SK-N-SH treated with all-trans-retinoic acid at 6 μM for 48 hours (cell line): ENCODE data around the gene RLN3.

ENCODE experiments used
- ATAC-seq: fragments of 200-7000 bp; cut with Tn5 transposase; 3 replicates; pipeline ENCODE4 v1.9.1; 2020; ENCODE audit warnings: mild to moderate bottlenecking, moderate library complexity
- ARNTL ChIP-seq: fragments of 450-650 bp; formaldehyde crosslinking; IDR thresholded peaks from 2 replicates; pipeline ENCODE4 v1.5.0; 2020; ENCODE audit warnings: low read depth, mild to moderate bottlenecking, moderate library complexity, borderline replicate concordance
- BACH2 ChIP-seq: fragments of 250-450 bp; sonication (Bioruptor Pico); IDR thresholded peaks from 2 replicates; pipeline ENCODE4 v1.9.0; 2021; ENCODE audit warnings: mild to moderate bottlenecking, borderline replicate concordance
- CSDC2 ChIP-seq: fragments of 250-450 bp; sonication (Bioruptor Pico); IDR thresholded peaks from 2 replicates; pipeline ENCODE4 v1.5.0; 2020; ENCODE audit warnings: mild to moderate bottlenecking, moderate library complexity
- CSRNP3 ChIP-seq: fragments of 250-450 bp; sonication (Bioruptor Pico); IDR thresholded peaks from 2 replicates; pipeline ENCODE4 v1.5.1; 2021; ENCODE audit warnings: mild to moderate bottlenecking, moderate library complexity
- ESRRG ChIP-seq: fragments of 250-450 bp; sonication (Bioruptor Pico); IDR thresholded peaks from 2 replicates; pipeline ENCODE4 v1.6.1; 2021; ENCODE audit warnings: mild to moderate bottlenecking
- GLIS3 ChIP-seq: fragments of 250-450 bp; sonication (Bioruptor Pico); IDR thresholded peaks from 2 replicates; pipeline ENCODE4 v1.5.0; 2020; ENCODE audit warnings: mild to moderate bottlenecking, moderate library complexity
- OSR1 ChIP-seq: fragments of 250-450 bp; sonication (Bioruptor Pico); IDR thresholded peaks from 2 replicates; pipeline ENCODE4 v1.8.0; 2022; ENCODE audit warnings: moderate library complexity, mild to moderate bottlenecking, inconsistent platforms
- PPARA ChIP-seq: fragments of 250-450 bp; sonication (Bioruptor Pico); IDR thresholded peaks from 2 replicates; pipeline ENCODE4 v1.5.0; 2020; ENCODE audit warnings: mild to moderate bottlenecking, borderline replicate concordance
- RARB ChIP-seq: fragments of 250-450 bp; sonication (Bioruptor Pico); IDR thresholded peaks from 2 replicates; pipeline ENCODE4 v1.8.0; 2021; ENCODE audit warnings: mild to moderate bottlenecking, moderate library complexity
- SNAI2 ChIP-seq: fragments of 250-450 bp; sonication (Bioruptor Pico); IDR thresholded peaks from 2 replicates; pipeline ENCODE4 v1.5.0; 2020; ENCODE audit warnings: mild to moderate bottlenecking, moderate library complexity
- TCF4 ChIP-seq: fragments of 250-450 bp; sonication (Bioruptor Pico); IDR thresholded peaks from 2 replicates; pipeline ENCODE4 v1.8.0; 2021; ENCODE audit warnings: mild to moderate bottlenecking, moderate library complexity, borderline replicate concordance
- TOX ChIP-seq: fragments of 250-450 bp; sonication (Bioruptor Pico); IDR thresholded peaks from 2 replicates; pipeline ENCODE4 v1.8.0; 2021; ENCODE audit warnings: mild to moderate bottlenecking, moderate library complexity, borderline replicate concordance
- ZC3H10 ChIP-seq: fragments of 250-450 bp; sonication (Bioruptor Pico); IDR thresholded peaks from 2 replicates; pipeline ENCODE4 v1.5.1; 2021; ENCODE audit warnings: mild to moderate bottlenecking, moderate library complexity
- ZFP3 ChIP-seq: fragments of 250-450 bp; sonication (Bioruptor Pico); IDR thresholded peaks from 2 replicates; pipeline ENCODE4 v1.5.0; 2020; ENCODE audit warnings: mild to moderate bottlenecking, moderate library complexity
- ZNF565 ChIP-seq: fragments of 450-650 bp; formaldehyde crosslinking; conservative IDR thresholded peaks from 2 replicates; pipeline ENCODE4 v1.5.0; 2020; ENCODE audit warnings: low read depth, mild to moderate bottlenecking, moderate library complexity
- ZNF70 ChIP-seq: fragments of 450-650 bp; formaldehyde crosslinking; IDR thresholded peaks from 2 replicates; pipeline ENCODE4 v1.5.0; 2020; ENCODE audit warnings: mild to moderate bottlenecking, moderate library complexity
- ZNF8 ChIP-seq: fragments of 450-650 bp; formaldehyde crosslinking; IDR thresholded peaks from 2 replicates; pipeline ENCODE4 v1.5.0; 2020; ENCODE audit warnings: mild to moderate bottlenecking, moderate library complexity
- TF ChIP-seq, protein P1 (sequence below): fragments of 250-450 bp; sonication (Bioruptor Pico); IDR thresholded peaks from 2 replicates; pipeline ENCODE4 v1.5.0; 2020; ENCODE audit warnings: mild to moderate bottlenecking, moderate library complexity
- TF ChIP-seq, protein P2 (sequence below): fragments of 250-450 bp; sonication (Bioruptor Pico); IDR thresholded peaks from 2 replicates; pipeline ENCODE4 v1.8.0; 2021; ENCODE audit warnings: low read depth, mild to moderate bottlenecking, moderate library complexity, borderline replicate concordance
- TF ChIP-seq, protein P3 (sequence below): fragments of 250-450 bp; sonication (Bioruptor Pico); IDR thresholded peaks from 2 replicates; pipeline ENCODE4 v1.8.0; 2020; ENCODE audit warnings: mild to moderate bottlenecking, moderate library complexity, borderline replicate concordance

Gene RLN3

GRCh38 chr19:13980340-13980739 lies 47.6 kb upstream of the RLN3 start:
- no peak for ATAC-seq
- TF ChIP-seq CSDC2 (CRISPR knock-in tag), result no peak
- no peak for TF ChIP-seq PPARA (CRISPR knock-in tag)
- TF ChIP-seq RARB (CRISPR knock-in tag), result no peak
- no peak for TF ChIP-seq ZNF565 (CRISPR knock-in tag)
- TF ChIP-seq BACH2 (CRISPR knock-in tag), result no peak
- TF ChIP-seq OSR1 (CRISPR knock-in tag), result no peak
- TF ChIP-seq CSRNP3 (CRISPR knock-in tag), result no peak
- no peak for TF ChIP-seq TOX (CRISPR knock-in tag)
- TF ChIP-seq, protein P1, sequence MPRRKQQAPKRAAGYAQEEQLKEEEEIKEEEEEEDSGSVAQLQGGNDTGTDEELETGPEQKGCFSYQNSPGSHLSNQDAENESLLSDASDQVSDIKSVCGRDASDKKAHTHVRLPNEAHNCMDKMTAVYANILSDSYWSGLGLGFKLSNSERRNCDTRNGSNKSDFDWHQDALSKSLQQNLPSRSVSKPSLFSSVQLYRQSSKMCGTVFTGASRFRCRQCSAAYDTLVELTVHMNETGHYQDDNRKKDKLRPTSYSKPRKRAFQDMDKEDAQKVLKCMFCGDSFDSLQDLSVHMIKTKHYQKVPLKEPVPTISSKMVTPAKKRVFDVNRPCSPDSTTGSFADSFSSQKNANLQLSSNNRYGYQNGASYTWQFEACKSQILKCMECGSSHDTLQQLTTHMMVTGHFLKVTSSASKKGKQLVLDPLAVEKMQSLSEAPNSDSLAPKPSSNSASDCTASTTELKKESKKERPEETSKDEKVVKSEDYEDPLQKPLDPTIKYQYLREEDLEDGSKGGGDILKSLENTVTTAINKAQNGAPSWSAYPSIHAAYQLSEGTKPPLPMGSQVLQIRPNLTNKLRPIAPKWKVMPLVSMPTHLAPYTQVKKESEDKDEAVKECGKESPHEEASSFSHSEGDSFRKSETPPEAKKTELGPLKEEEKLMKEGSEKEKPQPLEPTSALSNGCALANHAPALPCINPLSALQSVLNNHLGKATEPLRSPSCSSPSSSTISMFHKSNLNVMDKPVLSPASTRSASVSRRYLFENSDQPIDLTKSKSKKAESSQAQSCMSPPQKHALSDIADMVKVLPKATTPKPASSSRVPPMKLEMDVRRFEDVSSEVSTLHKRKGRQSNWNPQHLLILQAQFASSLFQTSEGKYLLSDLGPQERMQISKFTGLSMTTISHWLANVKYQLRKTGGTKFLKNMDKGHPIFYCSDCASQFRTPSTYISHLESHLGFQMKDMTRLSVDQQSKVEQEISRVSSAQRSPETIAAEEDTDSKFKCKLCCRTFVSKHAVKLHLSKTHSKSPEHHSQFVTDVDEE (CRISPR knock-in tag), result no peak
- TF ChIP-seq, protein P2, sequence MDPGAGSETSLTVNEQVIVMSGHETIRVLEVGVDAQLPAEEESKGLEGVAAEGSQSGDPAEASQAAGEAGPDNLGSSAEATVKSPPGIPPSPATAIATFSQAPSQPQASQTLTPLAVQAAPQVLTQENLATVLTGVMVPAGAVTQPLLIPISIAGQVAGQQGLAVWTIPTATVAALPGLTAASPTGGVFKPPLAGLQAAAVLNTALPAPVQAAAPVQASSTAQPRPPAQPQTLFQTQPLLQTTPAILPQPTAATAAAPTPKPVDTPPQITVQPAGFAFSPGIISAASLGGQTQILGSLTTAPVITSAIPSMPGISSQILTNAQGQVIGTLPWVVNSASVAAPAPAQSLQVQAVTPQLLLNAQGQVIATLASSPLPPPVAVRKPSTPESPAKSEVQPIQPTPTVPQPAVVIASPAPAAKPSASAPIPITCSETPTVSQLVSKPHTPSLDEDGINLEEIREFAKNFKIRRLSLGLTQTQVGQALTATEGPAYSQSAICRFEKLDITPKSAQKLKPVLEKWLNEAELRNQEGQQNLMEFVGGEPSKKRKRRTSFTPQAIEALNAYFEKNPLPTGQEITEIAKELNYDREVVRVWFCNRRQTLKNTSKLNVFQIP (CRISPR knock-in tag), result no peak
- TF ChIP-seq, protein P3, sequence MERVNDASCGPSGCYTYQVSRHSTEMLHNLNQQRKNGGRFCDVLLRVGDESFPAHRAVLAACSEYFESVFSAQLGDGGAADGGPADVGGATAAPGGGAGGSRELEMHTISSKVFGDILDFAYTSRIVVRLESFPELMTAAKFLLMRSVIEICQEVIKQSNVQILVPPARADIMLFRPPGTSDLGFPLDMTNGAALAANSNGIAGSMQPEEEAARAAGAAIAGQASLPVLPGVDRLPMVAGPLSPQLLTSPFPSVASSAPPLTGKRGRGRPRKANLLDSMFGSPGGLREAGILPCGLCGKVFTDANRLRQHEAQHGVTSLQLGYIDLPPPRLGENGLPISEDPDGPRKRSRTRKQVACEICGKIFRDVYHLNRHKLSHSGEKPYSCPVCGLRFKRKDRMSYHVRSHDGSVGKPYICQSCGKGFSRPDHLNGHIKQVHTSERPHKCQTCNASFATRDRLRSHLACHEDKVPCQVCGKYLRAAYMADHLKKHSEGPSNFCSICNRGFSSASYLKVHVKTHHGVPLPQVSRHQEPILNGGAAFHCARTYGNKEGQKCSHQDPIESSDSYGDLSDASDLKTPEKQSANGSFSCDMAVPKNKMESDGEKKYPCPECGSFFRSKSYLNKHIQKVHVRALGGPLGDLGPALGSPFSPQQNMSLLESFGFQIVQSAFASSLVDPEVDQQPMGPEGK (CRISPR knock-in tag), result no peak
- TF ChIP-seq ESRRG (CRISPR knock-in tag), result no peak

DNA sequence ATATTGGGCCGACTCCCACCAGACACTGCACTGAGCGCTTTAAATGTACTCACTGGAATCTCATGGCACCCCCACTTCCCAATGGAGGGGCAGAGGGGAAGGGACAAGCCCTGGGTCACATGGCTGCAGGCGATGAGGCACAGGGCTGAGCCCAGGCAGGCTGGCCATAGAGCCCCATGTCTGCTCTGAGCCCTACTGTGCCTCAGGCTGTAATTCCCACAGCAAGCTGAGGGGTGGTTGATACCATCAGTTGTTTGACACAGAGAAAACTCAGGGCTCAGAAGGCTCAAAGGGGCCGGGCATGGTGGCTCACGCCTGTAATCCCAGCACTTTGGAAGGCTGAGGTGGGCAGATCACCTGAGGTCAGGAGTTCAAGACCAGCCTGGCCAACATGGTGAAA lies 46.9 kb upstream of the RLN3 start:
- TF ChIP-seq SNAI2 (no peak), TCF4 (no peak), ZNF70 (CRISPR knock-in tag) (no peak), TOX (CRISPR knock-in tag) (no peak)
- ATAC-seq, result no peak

- ATAC-seq, result no peak
- TF ChIP-seq SNAI2 (no peak), TCF4 (no peak), ZNF8 (CRISPR knock-in tag) (no peak), CSRNP3 (CRISPR knock-in tag) (no peak), ARNTL (CRISPR knock-in tag) (no peak), TOX (CRISPR knock-in tag) (no peak), BACH2 (CRISPR knock-in tag) (no peak), GLIS3 (no peak), ZFP3 (CRISPR knock-in tag) (no peak), ZC3H10 (no peak), ESRRG (CRISPR knock-in tag) (no peak), ZNF70 (CRISPR knock-in tag) (no peak), PPARA (CRISPR knock-in tag) (no peak), ZNF565 (CRISPR knock-in tag) (no peak), OSR1 (CRISPR knock-in tag) (no peak)
- TF ChIP-seq, protein P3 (CRISPR knock-in tag), result no peak
- TF ChIP-seq, protein P2 (CRISPR knock-in tag), result no peak
- TF ChIP-seq, protein P1 (CRISPR knock-in tag), result no peak
These were observed 46.5 kb upstream of the RLN3 start for GRCh38 chr19:13981467-13981866.
